ENCODE results near the gene DENND1A. TPM values are rescaled to one million over a fixed set of nuclear protein-coding genes. Genes with fewer than 3 reads are reported as not detected.
"Not testable (repeated sequence)": the region's sequence is repeated elsewhere in the genome, so short reads cannot be mapped to it uniquely, and the experiment has no call there.

DENND1A gene
- total RNA-seq, 4 donors from 2014 or later: 20.9 to 33.6 (median 23.7) TPM

DNA sequence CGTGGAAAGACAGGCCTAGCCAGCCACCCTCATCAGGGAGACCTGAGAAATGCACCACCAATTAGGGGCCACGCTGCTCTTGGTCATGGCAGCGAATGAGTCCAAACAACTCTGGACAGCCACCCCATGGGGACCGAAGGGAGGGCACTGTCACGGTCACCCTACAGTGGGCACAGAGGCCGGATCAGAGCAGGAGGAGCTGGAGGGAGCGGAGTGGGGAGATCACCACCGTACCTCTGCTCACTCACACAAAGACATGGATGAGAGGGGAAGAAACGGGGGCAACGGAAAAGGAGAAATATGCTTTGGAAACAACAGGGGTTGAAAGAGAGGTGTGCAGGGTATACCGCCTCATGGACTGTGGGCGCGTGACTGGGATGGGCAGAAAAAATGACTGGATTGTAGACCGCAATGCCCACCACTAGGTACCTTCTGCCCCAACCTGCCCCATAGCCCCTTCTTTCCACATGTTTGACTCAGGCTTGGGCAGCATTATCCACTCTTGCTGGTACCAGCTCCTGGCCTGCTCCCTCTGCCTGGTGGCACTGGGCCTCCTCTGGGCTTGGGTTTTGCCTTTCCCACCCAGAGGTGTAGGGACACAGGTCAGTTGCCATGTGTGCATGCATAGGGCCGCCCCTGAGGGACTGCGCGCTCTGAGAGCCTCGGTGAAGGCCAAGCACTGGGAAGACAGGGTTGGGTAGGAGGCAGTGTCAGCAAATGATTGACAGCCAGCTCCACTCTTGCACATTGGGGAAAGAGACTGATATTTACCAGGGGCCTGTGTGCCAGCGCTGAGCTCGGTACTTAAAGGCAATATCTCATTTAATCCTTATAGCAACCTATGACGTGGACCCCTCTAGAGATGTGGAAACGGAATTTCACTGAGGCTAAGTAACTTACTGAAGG lies 497.3 kb downstream of the DENND1A start:
- no peaks in the 10 kb centered on the region for H3K4me1 ChIP-seq
- TF ChIP-seq CTCF (IDR thresholded peaks at IDR 0.05) (no peak), POLR2AphosphoS5 (IDR thresholded peaks at IDR 0.05) (no peak), POLR2A (IDR thresholded peaks at IDR 0.05) (no peak), EP300 (IDR thresholded peaks at IDR 0.05) (no peak)
- no peak overlapping the region for H3K27ac ChIP-seq
- H3K4me3 ChIP-seq: no peak overlapping the region
- no peaks in the 10 kb centered on the region for H3K27me3 ChIP-seq
- H3K9me3 ChIP-seq: peaks cover 0 to 6% (median 0%) of the 10 kb centered on the region in 3 donors
- H3K36me3 ChIP-seq: peaks cover 0 to 77% of the 10 kb centered on the region in 2 donors
- WGBS, 2 donors (ENCODE audit: low coverage in 1 of 2): 97 to 98% methylated on average over 5 to 8 of the region's 22 CpGs
- ATAC-seq: no peak

DNA sequence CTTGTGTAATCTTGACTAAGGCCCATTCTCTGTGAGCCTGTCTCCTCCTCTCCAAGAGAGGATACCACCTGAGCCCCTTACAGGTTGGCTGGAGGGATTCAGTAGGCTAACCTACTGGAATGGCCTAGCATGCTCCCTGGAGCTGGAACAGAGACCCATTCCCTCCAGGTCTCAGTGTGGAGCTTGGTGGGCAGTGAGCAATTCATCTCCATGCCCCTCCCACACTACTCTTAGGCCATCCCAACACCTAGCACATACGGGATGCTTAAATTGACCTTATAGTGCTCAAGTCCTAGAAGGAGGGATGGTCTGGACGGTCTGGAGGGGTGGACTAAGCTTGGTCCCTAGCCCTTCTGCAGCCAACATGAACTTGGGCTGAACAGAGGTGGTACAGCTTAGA lies 498.3 kb downstream of the DENND1A start:
- no peak overlapping the region for H3K4me3 ChIP-seq
- TF ChIP-seq EP300 (IDR thresholded peaks at IDR 0.05) (no peak), CTCF (IDR thresholded peaks at IDR 0.05) (no peak), POLR2A (IDR thresholded peaks at IDR 0.05) (no peak)
- no peak overlapping the region for H3K27ac ChIP-seq
- peaks cover 0 to 6% (median 0%) of the 10 kb centered on the region in 3 donors for H3K9me3 ChIP-seq
- H3K27me3 ChIP-seq: no peaks in the 10 kb centered on the region
- no peak for ATAC-seq
- no peaks in the 10 kb centered on the region for H3K4me1 ChIP-seq
- H3K36me3 ChIP-seq: peaks cover 0 to 73% of the 10 kb centered on the region in 2 donors
- no CpG with 5 or more reads among the region's 2 CpGs for WGBS, 2 donors (ENCODE audit: low coverage in 1 of 2)

DNA sequence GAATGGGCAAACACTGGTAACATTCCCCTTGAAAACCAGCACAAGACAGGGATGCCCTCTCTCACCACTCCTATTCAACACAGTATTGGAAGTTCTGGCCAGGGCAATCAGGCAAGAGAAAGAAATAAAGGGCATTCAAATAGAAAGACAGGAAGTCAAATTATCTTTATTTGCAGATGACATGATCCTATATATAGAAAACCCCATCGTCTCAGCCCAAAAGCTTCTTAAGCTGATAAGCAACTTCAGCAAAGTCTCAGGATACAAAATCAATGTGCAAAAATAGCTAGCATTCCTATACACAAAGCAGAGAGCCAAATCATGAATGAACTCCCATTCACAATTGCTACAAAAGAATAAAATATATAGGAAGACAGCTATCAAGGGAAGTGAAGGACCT lies 501.5 kb downstream of the DENND1A start:
- H3K36me3 ChIP-seq: peaks cover 0 to 73% of the 10 kb centered on the region in 2 donors
- WGBS, 2 donors (ENCODE audit: low coverage in 1 of 2): 40 to 67% methylated on average over 1 of the region's 1 CpG
- not testable (repeated sequence) for H3K27ac ChIP-seq, H3K4me1 ChIP-seq, H3K9me3 ChIP-seq, H3K27me3 ChIP-seq, ATAC-seq, H3K4me3 ChIP-seq

DNA sequence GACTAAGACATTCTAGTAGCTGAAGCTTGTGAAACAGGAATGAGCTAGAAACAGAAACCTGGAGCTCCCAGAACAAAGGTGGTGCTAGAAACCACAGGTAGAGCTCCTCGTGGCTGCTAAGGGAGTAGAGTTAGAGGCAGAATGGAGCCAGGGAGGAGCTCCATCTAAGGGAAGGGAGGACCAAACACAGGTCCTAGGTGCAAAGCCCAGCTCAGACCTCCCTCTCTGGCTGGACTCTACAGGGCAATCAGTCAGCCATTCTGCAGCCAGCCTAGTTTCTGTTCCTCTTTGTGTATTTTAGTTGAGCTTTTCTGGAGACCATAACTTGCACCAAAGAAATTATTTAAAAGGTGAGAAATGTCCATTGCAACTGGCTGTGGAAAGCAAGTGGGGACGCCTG lies 503.5 kb downstream of the DENND1A start:
- no peak for ATAC-seq
- Histone ChIP-seq H3K4me3 (no peak overlapping the region), H3K27ac (no peak overlapping the region), H3K4me1 (no peaks in the 10 kb centered on the region), H3K9me3 (peaks cover 0 to 6% (median 0%) of the 10 kb centered on the region in 3 donors), H3K36me3 (peaks cover 0 to 71% of the 10 kb centered on the region in 2 donors), H3K27me3 (no peaks in the 10 kb centered on the region)
- 87 to 88% methylated on average over 2 of the region's 2 CpGs for WGBS, 2 donors (ENCODE audit: low coverage in 1 of 2)
- TF ChIP-seq POLR2A (IDR thresholded peaks at IDR 0.05) (no peak), CTCF (IDR thresholded peaks at IDR 0.05) (no peak), POLR2AphosphoS5 (IDR thresholded peaks at IDR 0.05) (no peak), EP300 (IDR thresholded peaks at IDR 0.05) (no peak)

- H3K27ac ChIP-seq: no peak overlapping the region
- H3K36me3 ChIP-seq: peaks cover 0 to 71% of the 10 kb centered on the region in 2 donors
- H3K4me1 ChIP-seq: no peaks in the 10 kb centered on the region
- H3K27me3 ChIP-seq: no peaks in the 10 kb centered on the region
- ATAC-seq: no peak
- H3K4me3 ChIP-seq: no peak overlapping the region
- WGBS, 2 donors (ENCODE audit: low coverage in 1 of 2): 80 to 91% methylated on average over 1 to 4 of the region's 6 CpGs
- no peak for TF ChIP-seq CTCF (IDR thresholded peaks at IDR 0.05)
- no peak for TF ChIP-seq POLR2AphosphoS5 (IDR thresholded peaks at IDR 0.05)
- TF ChIP-seq POLR2A (IDR thresholded peaks at IDR 0.05): no peak
- TF ChIP-seq EP300 (IDR thresholded peaks at IDR 0.05): no peak
- H3K9me3 ChIP-seq: peaks cover 0 to 6% (median 0%) of the 10 kb centered on the region in 3 donors
These were observed 504.0 kb downstream of the DENND1A start for GRCh38 chr9:123425836-123426365.
